ENCODE data around the gene MORC3.

The MORC3 gene

GRCh38 chr21:36288651-36289243 lies 31.2 kb upstream of the MORC3 start:
- POLR2A ChIA-PET = no interaction called here
- CTCF ChIA-PET = interaction anchor here (0.6 kb wide), 1 partner anchor 21 kb away, joined by 3 read pairs; no protein-coding TSS in a partner anchor
- TF ChIP-seq FOXK2 (IDR thresholded peaks at IDR 0.05) (no peak), TARDBP (IDR thresholded peaks at IDR 0.05) (no peak), ZNF384 (IDR thresholded peaks at IDR 0.05) (no peak)
- DNase-seq (ENCODE audit: extremely low spot score) = no peak

- CTCF ChIA-PET = no interaction called here
- no peak for DNase-seq (ENCODE audit: extremely low spot score)
- POLR2A ChIA-PET = interaction anchor here (1.6 kb wide), 1 partner anchor 28 kb away, joined by 5 read pairs; the partner anchor contains the start of gene MORC3
- no peak for TF ChIP-seq LEF1 (IDR thresholded peaks at IDR 0.05; ENCODE audit: borderline replicate concordance)
- TF ChIP-seq HDGF (IDR thresholded peaks at IDR 0.05; ENCODE audit: borderline replicate concordance) = no peak
- no peak for TF ChIP-seq FOXM1 (IDR thresholded peaks at IDR 0.05; ENCODE audit: borderline replicate concordance)
- TF ChIP-seq FOXA1 (IDR thresholded peaks at IDR 0.05) = no peak
- no peak for TF ChIP-seq BHLHE40 (IDR thresholded peaks at IDR 0.05; ENCODE audit: borderline replicate concordance)
- TF ChIP-seq L3MBTL2 (conservative IDR thresholded peaks at IDR 0.05) = no peak
These were observed 28.5 kb upstream of the MORC3 start for GRCh38 chr21:36291509-36291908.

GRCh38 chr21:36297406-36297937 lies 22.5 kb upstream of the MORC3 start:
- TF ChIP-seq NFRKB (IDR thresholded peaks at IDR 0.05) = no peak
- TF ChIP-seq ELF4 (IDR thresholded peaks at IDR 0.05) = no peak
- no peak for TF ChIP-seq BHLHE40 (IDR thresholded peaks at IDR 0.05; ENCODE audit: borderline replicate concordance)
- TF ChIP-seq CTBP1 (IDR thresholded peaks at IDR 0.05; ENCODE audit: borderline replicate concordance) = no peak
- no peak for TF ChIP-seq ZNF384 (IDR thresholded peaks at IDR 0.05)
- TF ChIP-seq FOXA1 (IDR thresholded peaks at IDR 0.05) = no peak
- TF ChIP-seq L3MBTL2 (conservative IDR thresholded peaks at IDR 0.05) = no peak
- no peak for TF ChIP-seq PKNOX1 (IDR thresholded peaks at IDR 0.05)
- TF ChIP-seq HDGF (IDR thresholded peaks at IDR 0.05; ENCODE audit: borderline replicate concordance) = no peak
- no peak for TF ChIP-seq LEF1 (IDR thresholded peaks at IDR 0.05; ENCODE audit: borderline replicate concordance)
- TF ChIP-seq FOXM1 (IDR thresholded peaks at IDR 0.05; ENCODE audit: borderline replicate concordance) = no peak
- no peak for TF ChIP-seq ARNT (IDR thresholded peaks at IDR 0.05)
- TF ChIP-seq SUZ12 (IDR thresholded peaks at IDR 0.05) = no peak
- TF ChIP-seq FOXK2 (IDR thresholded peaks at IDR 0.05) = no peak
- TF ChIP-seq TARDBP (IDR thresholded peaks at IDR 0.05) = no peak
- no peak for TF ChIP-seq SP1 (IDR thresholded peaks at IDR 0.05)
- no peak for DNase-seq (ENCODE audit: extremely low spot score)
- ChIA-PET CTCF (no interaction called here), POLR2A (no interaction called here)

- ChIA-PET POLR2A (no interaction called here), CTCF (no interaction called here)
- TF ChIP-seq FOXK2 (IDR thresholded peaks at IDR 0.05) (no peak), ELF4 (IDR thresholded peaks at IDR 0.05) (no peak), ZNF384 (IDR thresholded peaks at IDR 0.05) (no peak), L3MBTL2 (conservative IDR thresholded peaks at IDR 0.05) (no peak), FOXM1 (IDR thresholded peaks at IDR 0.05; ENCODE audit: borderline replicate concordance) (no peak), SP1 (IDR thresholded peaks at IDR 0.05) (no peak), HDGF (IDR thresholded peaks at IDR 0.05; ENCODE audit: borderline replicate concordance) (no peak), PKNOX1 (IDR thresholded peaks at IDR 0.05) (no peak), NFRKB (IDR thresholded peaks at IDR 0.05) (no peak), BHLHE40 (IDR thresholded peaks at IDR 0.05; ENCODE audit: borderline replicate concordance) (no peak), TARDBP (IDR thresholded peaks at IDR 0.05) (no peak), FOXA1 (IDR thresholded peaks at IDR 0.05) (no peak), LEF1 (IDR thresholded peaks at IDR 0.05; ENCODE audit: borderline replicate concordance) (no peak)
- no peak for DNase-seq (ENCODE audit: extremely low spot score)
These were observed 21.9 kb upstream of the MORC3 start for GRCh38 chr21:36297938-36298572.

GRCh38 chr21:36306872-36307534 lies 13.0 kb upstream of the MORC3 start:
- DNase-seq (ENCODE audit: extremely low spot score) = no peak
- TF ChIP-seq NFRKB (IDR thresholded peaks at IDR 0.05) (no peak), FOXK2 (IDR thresholded peaks at IDR 0.05) (no peak), SUZ12 (IDR thresholded peaks at IDR 0.05) (no peak), ZNF384 (IDR thresholded peaks at IDR 0.05) (no peak), ARNT (IDR thresholded peaks at IDR 0.05) (no peak), PKNOX1 (IDR thresholded peaks at IDR 0.05) (no peak), FOXA1 (IDR thresholded peaks at IDR 0.05) (no peak), LEF1 (IDR thresholded peaks at IDR 0.05; ENCODE audit: borderline replicate concordance) (no peak), SP1 (IDR thresholded peaks at IDR 0.05) (no peak), TARDBP (IDR thresholded peaks at IDR 0.05) (no peak), L3MBTL2 (conservative IDR thresholded peaks at IDR 0.05) (no peak), CTBP1 (IDR thresholded peaks at IDR 0.05; ENCODE audit: borderline replicate concordance) (no peak), HDGF (IDR thresholded peaks at IDR 0.05; ENCODE audit: borderline replicate concordance) (no peak), ELF4 (IDR thresholded peaks at IDR 0.05) (no peak), BHLHE40 (IDR thresholded peaks at IDR 0.05; ENCODE audit: borderline replicate concordance) (no peak), FOXM1 (IDR thresholded peaks at IDR 0.05; ENCODE audit: borderline replicate concordance) (no peak)
- ChIA-PET POLR2A (no interaction called here), CTCF (no interaction called here)
